ENCODE data around the gene GLTP. TPM values are rescaled to one million over a fixed set of nuclear protein-coding genes. Genes with fewer than 3 reads are reported as not detected.

The GLTP gene
- total and polyA plus RNA-seq, 2 experiments from 2014 or later: 28.4 to 33.4 TPM

- WGBS (ENCODE audit: low lambda C conversion rate, missing lambda C conversion rate): 97% methylated on average over 4 of the region's 4 CpGs
- TF ChIP-seq EZH2phosphoT487 (IDR thresholded peaks at IDR 0.05; ENCODE audit: low read depth, severe bottlenecking, unreplicated experiment) (no peak), EZH2 (IDR thresholded peaks at IDR 0.05; ENCODE audit: borderline replicate concordance) (no peak), CTCF (IDR thresholded peaks at IDR 0.05; ENCODE audit: poor library complexity) (no peak)
- Histone ChIP-seq H3K9me2 (replicated peaks; ENCODE audit: insufficient read depth) (no peaks in the 10 kb centered on the region), H3K4me2 (no peak overlapping the region), H3K36me3 (replicated peaks; ENCODE audit: insufficient read depth, low read depth) (no peaks in the 10 kb centered on the region), H4K20me1 (ENCODE audit: insufficient read depth, poor library complexity, severe bottlenecking) (no peaks in the 10 kb centered on the region), H3K4me1 (ENCODE audit: insufficient read depth) (no peaks in the 10 kb centered on the region), H3K27ac (no peak overlapping the region), H3K79me2 (no peaks in the 10 kb centered on the region), H3K27me3 (no peaks in the 10 kb centered on the region), H2AFZ (no peak overlapping the region), H3K9me3 (ENCODE audit: low read depth) (no peaks in the 10 kb centered on the region), H3K4me3 (no peak overlapping the region)
- no peak for DNase-seq (ENCODE audit: low spot score)
These were observed 65.1 kb downstream of the GLTP start for GRCh38 chr12:109815225-109815624.

- Histone ChIP-seq H2AFZ (no peak overlapping the region), H3K4me3 (no peak overlapping the region), H3K36me3 (replicated peaks; ENCODE audit: insufficient read depth, low read depth) (no peaks in the 10 kb centered on the region), H3K79me2 (no peaks in the 10 kb centered on the region), H3K9me2 (replicated peaks; ENCODE audit: insufficient read depth) (no peaks in the 10 kb centered on the region), H3K27ac (no peak overlapping the region), H4K20me1 (ENCODE audit: insufficient read depth, poor library complexity, severe bottlenecking) (no peaks in the 10 kb centered on the region), H3K4me2 (no peak overlapping the region), H3K9me3 (ENCODE audit: low read depth) (no peaks in the 10 kb centered on the region), H3K4me1 (ENCODE audit: insufficient read depth) (no peaks in the 10 kb centered on the region), H3K27me3 (no peaks in the 10 kb centered on the region)
- DNase-seq (ENCODE audit: low spot score): no peak
- no peak for TF ChIP-seq EZH2 (IDR thresholded peaks at IDR 0.05; ENCODE audit: borderline replicate concordance)
- TF ChIP-seq CTCF (IDR thresholded peaks at IDR 0.05; ENCODE audit: poor library complexity): no peak
- no peak for TF ChIP-seq EZH2phosphoT487 (IDR thresholded peaks at IDR 0.05; ENCODE audit: low read depth, severe bottlenecking, unreplicated experiment)
- WGBS (ENCODE audit: low lambda C conversion rate, missing lambda C conversion rate): 90% methylated on average over 20 of the region's 20 CpGs
These were observed 65.7 kb downstream of the GLTP start for GRCh38 chr12:109814600-109815150.

- Histone ChIP-seq H2AFZ (no peak overlapping the region), H3K9me2 (replicated peaks; ENCODE audit: insufficient read depth) (no peaks in the 10 kb centered on the region), H3K4me2 (no peak overlapping the region), H3K27ac (no peak overlapping the region), H4K20me1 (ENCODE audit: insufficient read depth, poor library complexity, severe bottlenecking) (no peaks in the 10 kb centered on the region), H3K27me3 (no peaks in the 10 kb centered on the region), H3K79me2 (no peaks in the 10 kb centered on the region), H3K36me3 (replicated peaks; ENCODE audit: insufficient read depth, low read depth) (no peaks in the 10 kb centered on the region), H3K9me3 (ENCODE audit: low read depth) (no peaks in the 10 kb centered on the region), H3K4me1 (ENCODE audit: insufficient read depth) (no peaks in the 10 kb centered on the region), H3K4me3 (no peak overlapping the region)
- no peak for TF ChIP-seq EZH2phosphoT487 (IDR thresholded peaks at IDR 0.05; ENCODE audit: low read depth, severe bottlenecking, unreplicated experiment)
- TF ChIP-seq EZH2 (IDR thresholded peaks at IDR 0.05; ENCODE audit: borderline replicate concordance): no peak
- TF ChIP-seq CTCF (IDR thresholded peaks at IDR 0.05; ENCODE audit: poor library complexity): no peak
- no peak for DNase-seq (ENCODE audit: low spot score)
- WGBS (ENCODE audit: low lambda C conversion rate, missing lambda C conversion rate): 96% methylated on average over 6 of the region's 6 CpGs
These were observed 66.4 kb downstream of the GLTP start for GRCh38 chr12:109813810-109814416.
